ENCODE measurements around the gene NUP214.

Gene NUP214

GRCh38 chr9:131280660-131281059 is 155.3 kb downstream of the NUP214 start:
- DNase-seq, result no peak

DNA sequence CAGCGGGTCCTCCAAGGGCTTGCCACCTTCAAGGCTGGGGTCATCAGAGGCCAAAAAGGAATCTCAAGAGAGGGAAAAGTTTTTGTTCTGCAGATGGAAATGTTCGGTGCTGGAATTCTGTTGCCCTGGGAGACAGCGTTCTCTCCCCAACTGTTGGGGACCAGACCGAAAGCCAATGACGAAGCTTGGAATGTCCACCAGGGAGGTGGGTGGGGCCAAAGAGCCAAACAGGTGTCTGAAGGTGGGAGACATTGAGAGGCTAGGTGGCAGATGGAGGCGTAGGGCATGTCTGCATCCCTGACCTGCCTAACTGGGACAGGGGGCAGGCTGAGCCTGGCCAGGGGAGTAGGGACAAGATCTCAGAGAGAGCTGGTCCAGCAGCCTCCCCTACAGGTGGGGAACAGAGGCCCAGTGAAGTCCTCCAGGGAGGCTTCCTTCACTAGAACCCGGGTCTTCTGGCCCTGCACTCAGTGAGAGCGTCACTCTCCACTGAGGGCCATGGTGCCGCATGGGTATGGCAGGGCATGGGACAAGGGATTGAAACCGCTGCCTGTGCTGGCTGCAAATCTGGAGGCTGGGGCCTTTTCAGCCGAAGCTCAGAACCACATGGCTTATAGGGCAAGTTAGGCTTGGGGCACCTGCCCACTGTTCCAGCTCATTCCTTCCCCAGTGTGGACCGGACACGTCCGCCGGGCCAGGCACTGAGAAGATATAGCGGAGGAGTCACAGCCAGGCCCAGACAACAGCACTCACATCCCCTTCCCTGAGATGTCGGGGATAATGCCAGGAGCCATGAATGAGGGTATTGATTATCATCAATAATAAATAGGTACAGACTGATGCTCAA is 156.0 kb downstream of the NUP214 start:
- no peak for DNase-seq

DNA sequence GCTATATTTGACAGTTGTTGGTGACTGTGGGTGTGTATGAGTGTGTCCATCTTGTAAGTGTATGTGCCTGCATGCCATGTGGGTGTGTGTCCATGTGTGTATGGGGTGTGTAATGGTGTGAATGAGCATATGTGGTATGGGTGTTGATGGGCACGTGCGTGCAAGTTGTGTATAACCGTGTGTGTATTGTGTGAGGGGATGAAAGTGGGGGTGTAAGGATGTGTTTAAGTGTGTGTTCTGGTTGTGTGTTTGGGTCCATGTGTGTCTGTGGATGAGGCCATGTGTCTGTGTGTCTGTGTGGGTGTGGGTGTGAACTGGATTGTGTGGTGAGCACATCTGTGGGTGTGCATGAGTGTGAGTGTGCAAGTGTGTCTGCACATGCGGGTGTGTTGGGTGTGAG is 156.8 kb downstream of the NUP214 start:
- no peak for DNase-seq

GRCh38 chr9:131282688-131283422 is 157.5 kb downstream of the NUP214 start:
- DNase-seq, result no peak

Data from inflammatory macrophage treated with lipopolysaccharide for 1 hour (primary cell).